A673 (cell line): ENCODE measurements around the gene MTM1. TPM values are rescaled to one million over a fixed set of nuclear protein-coding genes. Genes with fewer than 3 reads are reported as not detected.

Experiments used
- BruUV-seq: library from RNA; stranded (reverse); fragments of 400-500 nt; replicated peaks from 2 replicates; lab custom pipeline; 2021; lab: Mats Ljungman, UMichigan
- CTCF ChIA-PET: fragments of 300-600 bp; sonication (Branson Sonifier 250); formaldehyde crosslinking; loops from one replicate; lab custom pipeline; 2022; ENCODE audit warnings: antibody characterized with exemption; lab: Charles Lee
- POLR2A ChIA-PET: fragments of 300-600 bp; sonication (Branson Sonifier 250); formaldehyde crosslinking; loops from one replicate; lab custom pipeline; 2022; ENCODE audit warnings: antibody characterized with exemption; ENCODE audit not compliant: low non-redundant PET; lab: Charles Lee
- DNase-seq: peaks from one replicate; pipeline ENCODE4 v3.0.0-alpha.2; 2015; ENCODE audit warnings: low spot score
- H3K27ac ChIP-seq: fragments of 200-600 bp; sonication (generic); 2 replicates; pipeline ENCODE4 v1.5.1; 2016; ENCODE audit warnings: mixed run types, low read depth, mild to moderate bottlenecking, mixed read lengths, antibody characterized with exemption, low read length; ENCODE audit not compliant: poor library complexity, severe bottlenecking
- H3K27me3 ChIP-seq: fragments of 200-600 bp; sonication (generic); replicated peaks from 2 replicates; pipeline ENCODE4 v1.6.1; 2017; ENCODE audit warnings: mixed run types, low read depth, mild to moderate bottlenecking, mixed read lengths, antibody characterized with exemption, low read length; ENCODE audit not compliant: insufficient read depth, poor library complexity
- H3K36me3 ChIP-seq: fragments of 200-600 bp; sonication (generic); 2 replicates; pipeline ENCODE4 v1.6.1; 2016; ENCODE audit warnings: mixed run types, mild to moderate bottlenecking, mixed read lengths, antibody characterized with exemption, low read length; ENCODE audit not compliant: insufficient read depth, poor library complexity, severe bottlenecking
- H3K4me1 ChIP-seq: fragments of 200-600 bp; sonication (generic); 2 replicates; pipeline ENCODE4 v1.6.1; 2017; ENCODE audit warnings: mixed run types, mild to moderate bottlenecking, mixed read lengths, antibody characterized with exemption, low read length; ENCODE audit not compliant: insufficient read depth, poor library complexity, severe bottlenecking
- H3K4me3 ChIP-seq: fragments of 200-600 bp; sonication (generic); 2 replicates; pipeline ENCODE4 v1.5.1; 2016; ENCODE audit warnings: low read depth, mixed run types, mild to moderate bottlenecking, mixed read lengths, low read length; ENCODE audit not compliant: poor library complexity, severe bottlenecking
- H3K9me3 ChIP-seq: fragments of 200-600 bp; sonication (generic); 2 replicates; pipeline ENCODE4 v1.6.1; 2016; ENCODE audit warnings: mixed run types, low read depth, mild to moderate bottlenecking, mixed read lengths, antibody characterized with exemption, low read length; ENCODE audit not compliant: poor library complexity, severe bottlenecking
- CTCF ChIP-seq: fragments of 300-800, 200-600 bp; sonication (generic); conservative IDR thresholded peaks from 2 replicates; pipeline ENCODE4 v1.5.1; 2017; ENCODE audit warnings: low read depth, mild to moderate bottlenecking, antibody characterized with exemption, low read length, moderate library complexity, mixed read lengths
- EZH2 ChIP-seq: fragments of 200-600 bp; sonication (generic); IDR thresholded peaks from 2 replicates; pipeline ENCODE4 v1.6.1; 2017; ENCODE audit warnings: borderline replicate concordance, low read depth, mild to moderate bottlenecking, mixed read lengths, antibody characterized with exemption, low read length; ENCODE audit not compliant: poor library complexity, severe bottlenecking
- intact Hi-C: fragments of 100-400 bp; cut with micrococcal nuclease; formaldehyde crosslinking; loops from one replicate; pipeline ENCODE4 v1.10.0; 2022; ENCODE audit not compliant: unreplicated experiment
- total RNA-seq: library from RNA; stranded (reverse); gene quantifications from 2 replicates; pipeline ENCODE4 v1.2.3, GENCODE V29; 2021

MTM1 gene
- total RNA-seq, 1 experiment from 2014 or later: 7.1 TPM

DNA sequence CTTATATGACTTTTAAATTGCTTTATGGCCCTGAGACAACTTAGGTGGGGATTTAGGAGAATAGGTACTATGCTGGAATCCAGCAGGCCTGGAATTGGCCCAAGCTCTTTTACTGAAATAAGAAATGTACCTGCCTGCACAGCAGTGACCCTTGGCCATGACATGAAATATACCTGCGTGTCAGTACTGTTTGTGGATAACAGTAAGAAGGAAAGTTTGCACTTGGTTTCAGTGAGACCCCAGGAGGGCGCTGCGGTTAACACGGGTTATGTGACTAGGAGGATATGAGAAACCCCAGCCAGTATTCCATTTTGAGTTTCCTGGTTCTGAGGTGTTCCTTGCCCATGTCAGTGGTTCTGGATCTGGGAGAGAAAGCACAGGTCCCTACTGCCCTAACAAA lies 5.3 kb downstream of the MTM1 start:
- TF ChIP-seq CTCF (no peak), EZH2 (no peak)
- BruUV-seq: no TSS peak
- POLR2A ChIA-PET: interaction anchor here (0.6 to 0.7 kb wide), 2 partner anchors 210 to 635 kb away, joined by 3 read pairs; no protein-coding TSS in a partner anchor
- H3K27ac ChIP-seq: no peak overlapping the region
- no peaks in the 10 kb centered on the region for H3K36me3 ChIP-seq
- no peak for DNase-seq
- H3K4me1 ChIP-seq: peaks cover 18% of the 10 kb centered on the region
- H3K27me3 ChIP-seq: no peaks in the 10 kb centered on the region
- intact Hi-C loops: no loop called here
- H3K4me3 ChIP-seq: no peak overlapping the region
- CTCF ChIA-PET: no interaction called here
- peaks cover 6% of the 10 kb centered on the region for H3K9me3 ChIP-seq

DNA sequence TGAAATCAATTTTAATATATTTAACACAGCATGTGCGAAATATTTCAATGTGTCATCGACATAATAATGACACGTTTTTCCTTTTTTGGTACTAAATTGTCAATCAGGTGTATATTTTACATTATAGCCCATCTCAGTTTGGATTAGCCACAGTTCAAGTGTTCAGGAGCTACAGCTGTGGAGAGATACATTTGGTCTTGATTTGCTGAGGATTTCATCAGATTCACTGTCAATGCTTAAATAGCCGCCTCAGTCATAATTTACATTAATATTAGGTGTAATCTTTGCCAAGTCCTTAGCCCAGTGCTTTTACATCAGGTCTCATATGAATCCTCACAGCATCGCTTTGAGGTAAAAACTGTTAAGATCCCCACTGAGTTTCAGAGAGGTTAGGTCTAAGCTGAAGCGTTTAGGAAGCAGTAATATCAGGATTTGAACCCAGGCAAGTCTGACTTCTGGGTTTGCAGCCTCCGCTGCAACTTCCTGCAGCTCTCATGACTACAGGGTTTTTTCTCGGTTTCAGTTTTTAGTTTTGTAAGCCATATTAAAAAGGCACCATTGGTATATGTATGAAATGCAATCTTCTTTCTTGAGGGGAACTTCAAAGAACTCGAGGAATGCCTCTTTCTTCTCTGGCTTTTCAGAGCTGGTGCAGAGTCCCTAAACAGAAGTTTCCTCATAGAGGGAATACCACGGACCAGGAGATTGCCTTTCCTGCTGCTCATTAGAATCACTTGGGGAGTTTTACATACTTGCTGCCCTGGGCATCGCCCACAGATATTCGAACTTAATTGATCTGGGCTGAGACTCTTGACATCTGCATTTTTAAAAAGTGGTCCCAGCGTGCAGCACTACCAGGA lies 6.4 kb downstream of the MTM1 start:
- peak; percentile 9 for DNase-seq
- Histone ChIP-seq H3K36me3 (no peaks in the 10 kb centered on the region), H3K27ac (peak overlapping the region; percentile 51), H3K4me3 (no peak overlapping the region), H3K27me3 (no peaks in the 10 kb centered on the region), H3K4me1 (peaks cover 18% of the 10 kb centered on the region), H3K9me3 (peaks cover 6% of the 10 kb centered on the region)
- no TSS peak for BruUV-seq
- ChIA-PET POLR2A (interaction anchor here (0.7 kb wide), 1 partner anchor 211 kb away, joined by 3 read pairs; no protein-coding TSS in a partner anchor), CTCF (interaction anchor here (0.6 kb wide), 1 partner anchor 15 kb away, joined by 3 read pairs; no protein-coding TSS in a partner anchor)
- TF ChIP-seq CTCF (no peak), EZH2 (no peak)
- intact Hi-C loops: no loop called here

GRCh38 chrX:150575419-150575814 lies 7.0 kb downstream of the MTM1 start:
- Histone ChIP-seq H3K27ac (no peak overlapping the region), H3K9me3 (peaks cover 6% of the 10 kb centered on the region), H3K4me1 (peaks cover 18% of the 10 kb centered on the region), H3K36me3 (no peaks in the 10 kb centered on the region), H3K4me3 (no peak overlapping the region), H3K27me3 (no peaks in the 10 kb centered on the region)
- no peak for DNase-seq
- BruUV-seq: no TSS peak
- TF ChIP-seq CTCF (no peak), EZH2 (no peak)
- ChIA-PET CTCF (no interaction called here), POLR2A (no interaction called here)
- intact Hi-C loops: no loop called here
